Measurements from ENCODE around the gene SPCS1. TPM values are rescaled to one million over a fixed set of nuclear protein-coding genes. Genes with fewer than 3 reads are reported as not detected.
"Not testable (repeated sequence)": the region's sequence is repeated elsewhere in the genome, so short reads cannot be mapped to it uniquely, and the experiment has no call there.

SPCS1 gene
- total RNA-seq, 1 donor from 2014 or later: 62.4 TPM

DNA sequence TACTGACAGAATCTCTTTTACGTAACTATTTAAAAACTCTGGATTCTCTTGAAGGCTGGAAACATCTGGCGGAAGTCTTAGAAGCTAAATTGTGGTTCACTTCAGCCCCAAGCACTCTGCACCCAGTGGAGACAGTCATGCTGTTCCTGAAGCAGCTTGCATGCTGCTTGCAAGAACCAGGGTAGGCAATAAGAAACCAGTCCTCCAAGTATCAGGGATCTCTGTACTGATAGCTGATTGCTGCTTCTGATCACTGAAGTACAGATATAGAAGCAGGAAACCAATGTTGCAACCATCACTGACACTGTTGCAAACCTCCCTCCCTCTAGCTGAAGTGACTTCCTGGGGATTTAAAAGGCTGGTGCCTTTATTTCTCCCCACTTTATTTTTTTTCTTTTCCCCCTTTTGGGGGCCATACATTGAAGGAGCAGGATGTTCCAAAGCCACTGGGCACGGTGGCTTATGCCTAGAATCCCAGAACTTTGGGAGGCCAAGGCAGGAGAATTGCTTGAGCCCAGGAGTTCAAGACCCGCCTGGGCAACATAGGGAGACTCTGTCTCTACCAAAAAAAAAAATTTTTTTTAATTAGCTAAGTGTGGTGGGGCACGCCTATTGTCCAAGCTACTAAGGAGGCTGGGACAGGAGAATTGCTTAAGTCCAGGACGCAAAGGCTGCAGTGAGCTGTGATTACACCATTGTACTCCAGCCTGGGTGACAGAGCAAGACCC lies 15.3 kb downstream of the SPCS1 start:
- Mint-ChIP-seq H3K4me1 (ENCODE audit: low read depth, unreplicated experiment) (no peaks in the 10 kb centered on the region), H3K4me3 (ENCODE audit: unreplicated experiment) (no peak overlapping the region), H3K27me3 (ENCODE audit: unreplicated experiment) (peaks cover 4% of the 10 kb centered on the region), H3K9me3 (ENCODE audit: unreplicated experiment) (peaks cover 5% of the 10 kb centered on the region), H3K27ac (ENCODE audit: unreplicated experiment) (no peak overlapping the region), H3K36me3 (ENCODE audit: unreplicated experiment) (peaks cover 37% of the 10 kb centered on the region)
- TF ChIP-seq, protein P1, sequence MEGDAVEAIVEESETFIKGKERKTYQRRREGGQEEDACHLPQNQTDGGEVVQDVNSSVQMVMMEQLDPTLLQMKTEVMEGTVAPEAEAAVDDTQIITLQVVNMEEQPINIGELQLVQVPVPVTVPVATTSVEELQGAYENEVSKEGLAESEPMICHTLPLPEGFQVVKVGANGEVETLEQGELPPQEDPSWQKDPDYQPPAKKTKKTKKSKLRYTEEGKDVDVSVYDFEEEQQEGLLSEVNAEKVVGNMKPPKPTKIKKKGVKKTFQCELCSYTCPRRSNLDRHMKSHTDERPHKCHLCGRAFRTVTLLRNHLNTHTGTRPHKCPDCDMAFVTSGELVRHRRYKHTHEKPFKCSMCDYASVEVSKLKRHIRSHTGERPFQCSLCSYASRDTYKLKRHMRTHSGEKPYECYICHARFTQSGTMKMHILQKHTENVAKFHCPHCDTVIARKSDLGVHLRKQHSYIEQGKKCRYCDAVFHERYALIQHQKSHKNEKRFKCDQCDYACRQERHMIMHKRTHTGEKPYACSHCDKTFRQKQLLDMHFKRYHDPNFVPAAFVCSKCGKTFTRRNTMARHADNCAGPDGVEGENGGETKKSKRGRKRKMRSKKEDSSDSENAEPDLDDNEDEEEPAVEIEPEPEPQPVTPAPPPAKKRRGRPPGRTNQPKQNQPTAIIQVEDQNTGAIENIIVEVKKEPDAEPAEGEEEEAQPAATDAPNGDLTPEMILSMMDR (IDR thresholded peaks at IDR 0.05; ENCODE audit: partially characterized antibody, unreplicated experiment): no peak
- no peak for DNase-seq

DNA sequence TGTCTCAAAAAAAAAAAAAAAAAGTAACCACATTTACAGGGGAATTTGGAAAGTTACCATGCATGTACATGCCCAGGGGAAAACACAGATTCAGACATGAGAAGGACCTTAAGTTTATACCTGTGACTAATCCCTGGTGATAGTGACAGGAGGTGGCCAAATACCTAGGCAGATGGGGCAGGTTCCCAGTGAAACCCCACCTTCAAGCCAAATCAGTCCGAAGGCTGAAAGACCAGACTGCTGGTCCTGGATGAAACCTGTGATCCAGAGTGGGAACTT lies 15.8 kb downstream of the SPCS1 start:
- H3K36me3 Mint-ChIP-seq (ENCODE audit: unreplicated experiment): peaks cover 34% of the 10 kb centered on the region
- DNase-seq: no peak
- H3K4me1 Mint-ChIP-seq (ENCODE audit: low read depth, unreplicated experiment): no peaks in the 10 kb centered on the region
- no peak overlapping the region for H3K27ac Mint-ChIP-seq (ENCODE audit: unreplicated experiment)
- H3K9me3 Mint-ChIP-seq (ENCODE audit: unreplicated experiment): peaks cover 5% of the 10 kb centered on the region
- no peak overlapping the region for H3K4me3 Mint-ChIP-seq (ENCODE audit: unreplicated experiment)
- H3K27me3 Mint-ChIP-seq (ENCODE audit: unreplicated experiment): peaks cover 2% of the 10 kb centered on the region
- TF ChIP-seq, protein P1 (IDR thresholded peaks at IDR 0.05; ENCODE audit: partially characterized antibody, unreplicated experiment): no peak

DNA sequence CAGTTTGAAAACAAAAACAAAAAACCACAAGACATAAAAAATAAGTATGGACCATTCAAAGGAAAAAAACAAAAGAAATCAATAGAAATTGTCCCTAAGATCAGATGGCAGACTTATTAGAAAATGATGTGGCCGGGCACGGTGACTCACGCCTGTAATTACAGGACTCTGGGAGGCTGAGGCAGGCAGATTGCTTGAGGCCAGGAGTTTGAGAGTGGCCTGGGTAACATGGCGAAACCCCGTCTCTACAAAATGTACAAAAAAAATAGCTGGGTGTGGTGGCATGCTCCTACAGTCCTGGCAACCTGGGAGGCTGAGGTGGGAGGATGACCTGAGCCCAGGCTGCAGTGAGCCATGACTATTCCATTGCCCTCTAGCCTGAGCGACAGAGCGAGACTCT lies 16.6 kb downstream of the SPCS1 start:
- Mint-ChIP-seq H3K27me3 (ENCODE audit: unreplicated experiment) (peaks cover 2% of the 10 kb centered on the region), H3K27ac (ENCODE audit: unreplicated experiment) (no peak overlapping the region), H3K4me3 (ENCODE audit: unreplicated experiment) (no peak overlapping the region), H3K9me3 (ENCODE audit: unreplicated experiment) (peaks cover 6% of the 10 kb centered on the region), H3K36me3 (ENCODE audit: unreplicated experiment) (peaks cover 40% of the 10 kb centered on the region), H3K4me1 (ENCODE audit: low read depth, unreplicated experiment) (no peaks in the 10 kb centered on the region)
- no peak for DNase-seq
- TF ChIP-seq, protein P1 (IDR thresholded peaks at IDR 0.05; ENCODE audit: partially characterized antibody, unreplicated experiment): no peak

DNA sequence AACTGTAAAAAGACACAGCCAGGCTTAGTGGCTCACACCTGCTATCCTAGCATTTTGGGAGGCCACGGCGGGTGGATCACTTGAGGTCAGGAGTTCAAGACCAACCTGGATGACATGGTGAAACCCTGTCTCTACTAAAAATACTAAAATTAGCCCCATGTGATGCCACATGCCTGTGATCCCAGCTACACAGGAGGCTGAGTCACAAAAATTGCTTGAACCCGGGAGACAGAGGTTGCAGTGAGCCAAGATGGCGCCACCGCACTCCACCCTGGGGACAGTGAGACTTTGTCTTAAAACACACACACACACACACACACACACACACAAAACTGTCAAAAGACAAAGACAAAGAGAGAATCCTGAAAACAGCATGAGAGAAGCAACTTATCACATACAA lies 18.0 kb downstream of the SPCS1 start:
- Mint-ChIP-seq H3K9me3 (ENCODE audit: unreplicated experiment) (peaks cover 7% of the 10 kb centered on the region), H3K4me1 (ENCODE audit: low read depth, unreplicated experiment) (no peaks in the 10 kb centered on the region), H3K27me3 (ENCODE audit: unreplicated experiment) (no peaks in the 10 kb centered on the region), H3K4me3 (ENCODE audit: unreplicated experiment) (no peak overlapping the region), H3K27ac (ENCODE audit: unreplicated experiment) (no peak overlapping the region), H3K36me3 (ENCODE audit: unreplicated experiment) (peaks cover 48% of the 10 kb centered on the region)
- DNase-seq: no peak
- TF ChIP-seq, protein P1 (IDR thresholded peaks at IDR 0.05; ENCODE audit: partially characterized antibody, unreplicated experiment): no peak

DNA sequence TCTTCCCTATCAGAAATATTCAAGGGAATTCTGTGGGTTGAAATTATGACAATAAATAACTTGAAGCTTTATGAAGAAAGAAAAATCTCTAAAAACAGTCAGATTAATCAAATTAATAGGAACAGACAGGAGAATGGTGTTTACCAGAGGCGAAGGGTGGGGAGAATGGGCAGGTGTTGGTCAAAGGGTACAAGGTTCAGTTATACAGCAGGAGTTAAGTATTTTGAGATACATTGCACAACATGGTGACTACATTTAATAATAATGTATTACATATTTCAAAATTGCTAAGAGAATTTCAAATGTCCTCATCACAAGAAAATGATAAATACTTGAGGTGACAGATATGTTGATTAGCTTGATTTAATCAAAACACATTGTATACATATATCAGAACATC lies 18.6 kb downstream of the SPCS1 start:
- TF ChIP-seq, protein P1 (IDR thresholded peaks at IDR 0.05; ENCODE audit: partially characterized antibody, unreplicated experiment): no peak
- Mint-ChIP-seq H3K27me3 (ENCODE audit: unreplicated experiment) (no peaks in the 10 kb centered on the region), H3K9me3 (ENCODE audit: unreplicated experiment) (peaks cover 8% of the 10 kb centered on the region), H3K4me1 (ENCODE audit: low read depth, unreplicated experiment) (no peaks in the 10 kb centered on the region), H3K4me3 (ENCODE audit: unreplicated experiment) (no peak overlapping the region), H3K27ac (ENCODE audit: unreplicated experiment) (no peak overlapping the region), H3K36me3 (ENCODE audit: unreplicated experiment) (peaks cover 44% of the 10 kb centered on the region)
- DNase-seq: no peak

DNA sequence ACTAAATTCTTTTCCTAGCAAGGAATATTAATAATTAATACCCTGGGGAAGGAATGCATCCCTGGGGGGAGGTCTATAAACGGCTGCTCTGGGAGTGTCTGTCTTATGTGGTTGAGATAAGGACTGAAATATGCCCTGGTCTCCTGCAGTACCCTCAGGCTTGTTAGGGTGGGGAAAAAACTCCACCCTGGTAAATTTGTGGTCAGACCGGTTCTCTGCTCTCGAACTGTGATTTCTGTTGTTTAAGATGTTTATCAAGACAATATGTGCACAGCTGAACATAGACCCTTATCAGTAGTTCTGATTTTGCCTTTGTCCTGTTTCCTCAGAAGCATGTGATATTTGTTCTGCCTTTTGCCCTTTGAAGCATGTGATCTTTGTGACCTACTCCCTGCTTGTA lies 22.8 kb downstream of the SPCS1 start:
- not testable (repeated sequence) for H3K27ac Mint-ChIP-seq (ENCODE audit: unreplicated experiment); H3K4me3 Mint-ChIP-seq (ENCODE audit: unreplicated experiment); H3K9me3 Mint-ChIP-seq (ENCODE audit: unreplicated experiment); H3K4me1 Mint-ChIP-seq (ENCODE audit: low read depth, unreplicated experiment); H3K27me3 Mint-ChIP-seq (ENCODE audit: unreplicated experiment); DNase-seq
- H3K36me3 Mint-ChIP-seq (ENCODE audit: unreplicated experiment): peaks cover 58% of the 10 kb centered on the region
